H1 (cell line): ENCODE results near the gene DICER1. TPM values are rescaled to one million over a fixed set of nuclear protein-coding genes. Genes with fewer than 3 reads are reported as not detected.

Source experiments
- CTCF ChIA-PET: fragments of 300-600 bp; sonication (Branson Sonifier 250); formaldehyde crosslinking; loops from one replicate; lab custom pipeline; 2021; ENCODE audit not compliant: partially characterized antibody; lab: Charles Lee
- POLR2A ChIA-PET: fragments of 300-600 bp; sonication (Branson Sonifier 250); formaldehyde crosslinking; loops from one replicate; lab custom pipeline; 2021; ENCODE audit warnings: inconsistent platforms; ENCODE audit not compliant: partially characterized antibody; lab: Charles Lee
- DNase-seq, 2 experiments: peaks; one replicate each; pipeline versions ENCODE4 v3.0.0 to v3.0.0-alpha.2; 2010 to 2022; ENCODE audit warnings: low spot score in 2 of 2, low read depth in 1 of 2, mixed read lengths in 1 of 2
- FAIRE-seq: peaks from 2 replicates; lab custom pipeline; 2011; peaks lifted over from hg19 to GRCh38; lab: Jason Lieb, UNC
- H2AFZ ChIP-seq: 2 replicates; pipeline ENCODE4 v1.8.1; 2012; ENCODE audit warnings: low read length, inconsistent platforms
- H2AK5ac ChIP-seq: 2 replicates; pipeline ENCODE4 v1.6.1; 2013; ENCODE audit warnings: low read depth, low read length
- H2BK120ac ChIP-seq: replicated peaks from 2 replicates; pipeline ENCODE3; 2013; ENCODE audit warnings: low read depth, low read length, inconsistent platforms
- H2BK12ac ChIP-seq: 2 replicates; pipeline ENCODE4 v1.6.1; 2013; ENCODE audit warnings: low read depth, low read length
- H2BK15ac ChIP-seq: 2 replicates; pipeline ENCODE4 v1.6.1; 2013; ENCODE audit warnings: low read length
- H2BK20ac ChIP-seq: 2 replicates; pipeline ENCODE4 v1.6.1; 2013; ENCODE audit warnings: low read length
- H2BK5ac ChIP-seq: 2 replicates; pipeline ENCODE4 v1.6.1; 2013; ENCODE audit warnings: low read depth, low read length
- H3K14ac ChIP-seq: 2 replicates; pipeline ENCODE4 v1.6.1; 2013; ENCODE audit warnings: inconsistent platforms; ENCODE audit not compliant: insufficient read length
- H3K18ac ChIP-seq: 2 replicates; pipeline ENCODE4 v1.6.1; 2013; ENCODE audit warnings: low read length; ENCODE audit errors: extremely low read depth
- H3K23ac ChIP-seq: 2 replicates; pipeline ENCODE4 v1.6.1; 2013; ENCODE audit warnings: inconsistent platforms; ENCODE audit not compliant: insufficient read length
- H3K23me2 ChIP-seq: 2 replicates; pipeline ENCODE4 v1.6.1; 2013; ENCODE audit warnings: low read depth, low read length
- H3K27ac ChIP-seq: 2 replicates; pipeline ENCODE4 v1.6.1; 2011; ENCODE audit warnings: low read depth, low read length, inconsistent platforms
- H3K27me3 ChIP-seq, 4 experiments: replicated peaks in 1 of 4; 1 replicate in 1 of 4; 2 replicates in 3 of 4; pipeline versions ENCODE4 v1.6.1 to v1.8.1; 2011 to 2013; ENCODE audit warnings: low read length in 3 of 4, mild to moderate bottlenecking in 3 of 4, inconsistent platforms in 2 of 4, mixed read lengths in 2 of 4, moderate library complexity in 1 of 4; ENCODE audit not compliant: control insufficient read depth in 3 of 4, insufficient read depth in 3 of 4; ENCODE audit errors: extremely low read depth in 1 of 4
- H3K36me3 ChIP-seq, 4 experiments: 2 replicates each; pipeline versions ENCODE4 v1.6.1 to v1.8.1; 2011 to 2013; ENCODE audit warnings: mild to moderate bottlenecking in 4 of 4, low read length in 3 of 4, moderate library complexity in 2 of 4, control low read depth in 1 of 4, inconsistent platforms in 1 of 4; ENCODE audit not compliant: insufficient read depth in 4 of 4, control insufficient read depth in 2 of 4
- H3K4ac ChIP-seq: replicated peaks from 2 replicates; pipeline ENCODE3; 2013; ENCODE audit warnings: low read length, low read depth, mixed read lengths, inconsistent platforms; ENCODE audit not compliant: insufficient read length
- H3K4me1 ChIP-seq, 4 experiments: replicated peaks in 1 of 4; 1 replicate in 1 of 4; 2 replicates in 3 of 4; pipeline versions ENCODE4 v1.6.1 to v1.8.1; 2011 to 2013; ENCODE audit warnings: low read length in 3 of 4, inconsistent platforms in 2 of 4, mixed read lengths in 1 of 4; ENCODE audit not compliant: insufficient read depth in 4 of 4, control insufficient read depth in 3 of 4
- H3K4me2 ChIP-seq, 2 experiments: 2 replicates each; pipeline versions ENCODE4 v1.6.1 to v1.8.1; 2011 to 2013; ENCODE audit warnings: low read depth in 2 of 2, low read length in 2 of 2, control low read depth in 1 of 2, inconsistent platforms in 1 of 2, mild to moderate bottlenecking in 1 of 2; ENCODE audit not compliant: insufficient read depth in 1 of 2
- H3K4me3 ChIP-seq, 4 experiments: fragments of 200-600, 300-600 bp in 1 of 4; sonication (generic), shearing (Covaris generic), sonication (Bioruptor Twin) in 1 of 4; 2 replicates each; pipeline versions ENCODE4 v1.5.1 to v1.8.1; 2011 to 2016; ENCODE audit warnings: low read length in 4 of 4, low read depth in 3 of 4, control low read depth in 2 of 4, inconsistent platforms in 2 of 4, mild to moderate bottlenecking in 2 of 4, mixed read lengths in 1 of 4, moderate library complexity in 1 of 4; ENCODE audit not compliant: insufficient read depth in 2 of 4; ENCODE audit errors: extremely low read depth in 1 of 4
- H3K56ac ChIP-seq: replicated peaks from 2 replicates; pipeline ENCODE3; 2013; ENCODE audit warnings: low read depth, mild to moderate bottlenecking, mixed read lengths, low read length, inconsistent platforms; ENCODE audit not compliant: insufficient read length
- H3K79me1 ChIP-seq: 2 replicates; pipeline ENCODE4 v1.6.1; 2013; ENCODE audit warnings: low read depth, low read length, control low read depth
- H3K79me2 ChIP-seq, 2 experiments: 2 replicates each; pipeline versions ENCODE4 v1.6.1 to v1.8.1; 2012 to 2013; ENCODE audit warnings: low read length in 2 of 2, mild to moderate bottlenecking in 2 of 2, inconsistent platforms in 1 of 2; ENCODE audit not compliant: insufficient read depth in 2 of 2, control insufficient read depth in 1 of 2
- H3K9ac ChIP-seq, 4 experiments: replicated peaks in 1 of 4; 1 replicate in 1 of 4; 2 replicates in 3 of 4; pipeline versions ENCODE4 v1.6.1 to v1.8.1; 2011 to 2013; ENCODE audit warnings: low read depth in 3 of 4, low read length in 3 of 4, control low read depth in 2 of 4, mild to moderate bottlenecking in 2 of 4, moderate library complexity in 2 of 4, inconsistent platforms in 1 of 4; ENCODE audit errors: extremely low read depth in 1 of 4
- H3K9me3 ChIP-seq, 2 experiments: 2 replicates each; pipeline versions ENCODE4 v1.6.1 to v1.8.1; 2012 to 2013; ENCODE audit warnings: mild to moderate bottlenecking in 2 of 2, moderate library complexity in 2 of 2, control low read depth in 1 of 2, inconsistent platforms in 1 of 2, low read depth in 1 of 2, low read length in 1 of 2, mixed read lengths in 1 of 2; ENCODE audit not compliant: insufficient read depth in 2 of 2
- H4K20me1 ChIP-seq, 2 experiments: replicated peaks in 1 of 2; 2 replicates each; pipeline versions ENCODE3 to v1.8.1; 2011 to 2013; ENCODE audit warnings: inconsistent platforms in 2 of 2, low read length in 2 of 2, mild to moderate bottlenecking in 1 of 2; ENCODE audit not compliant: insufficient read depth in 2 of 2, control insufficient read depth in 1 of 2
- H4K5ac ChIP-seq: 2 replicates; pipeline ENCODE4 v1.6.1; 2013; ENCODE audit warnings: low read length, low read depth, mixed read lengths, inconsistent platforms; ENCODE audit not compliant: insufficient read length
- H4K8ac ChIP-seq: 2 replicates; pipeline ENCODE4 v1.8.0; 2013; ENCODE audit warnings: mild to moderate bottlenecking, moderate library complexity, low read length, inconsistent platforms; ENCODE audit not compliant: insufficient read depth; ENCODE audit errors: extremely low read depth
- H4K91ac ChIP-seq: replicated peaks from 2 replicates; pipeline ENCODE3; 2013; ENCODE audit warnings: low read length, mixed read lengths, inconsistent platforms; ENCODE audit not compliant: insufficient read length
- WGBS, 2 experiments: shearing (Covaris generic) in 1 of 2; methylation state at CpG; one replicate each; pipeline versions ENCODE4 v1.1.6 to v1.1.7; 2013 to 2015; ENCODE audit warnings: low lambda C conversion rate in 2 of 2, mixed read lengths in 2 of 2, inconsistent platforms in 1 of 2, low coverage in 1 of 2, missing lambda C conversion rate in 1 of 2; ENCODE audit not compliant: insufficient replicate concordance in 2 of 2, insufficient coverage in 1 of 2, insufficient read length in 1 of 2; ENCODE audit errors: extremely low coverage in 1 of 2, missing lambda C conversion rate in 1 of 2; 5-methylcytosine and 5-hydroxymethylcytosine counted together
- polyA plus RNA-seq, 7 experiments: library from polyadenylated mRNA; depleted of rRNA in 3 of 7; stranded (reverse) in 5 of 7; unstranded in 2 of 7; fragments of >200 nt in 5 of 7; fragments of 200-250 nt in 2 of 7; gene quantifications; 1 replicate in 5 of 7; 2 replicates in 1 of 7; 4 replicates in 1 of 7; pipeline versions ENCODE4 v1.2.1 to v1.2.3, GENCODE V29; 2011 to 2013; ENCODE audit warnings: missing spikeins in 2 of 7, mixed read lengths in 2 of 7
- total RNA-seq: library from RNA; stranded (reverse); fragmentation: NEBNext Ultra II Directional; extraction: Animal tissue kit (Norgen Biotek cat#: 25700); gene quantifications from 2 replicates; pipeline ENCODE4 v1.2.1, GENCODE V29; 2021
- TF ChIP-seq, protein P1 (sequence below): IDR thresholded peaks from 2 replicates; pipeline ENCODE4 v1.6.1; 2011; ENCODE audit warnings: low read length, improper control_type of control experiment

The DICER1 gene
- total and polyA plus RNA-seq, 2 of the 8 experiments (the other 6 are each of a cell fraction or from before 2014, with no cell fraction given) = 11.9 to 61.8 TPM

DNA sequence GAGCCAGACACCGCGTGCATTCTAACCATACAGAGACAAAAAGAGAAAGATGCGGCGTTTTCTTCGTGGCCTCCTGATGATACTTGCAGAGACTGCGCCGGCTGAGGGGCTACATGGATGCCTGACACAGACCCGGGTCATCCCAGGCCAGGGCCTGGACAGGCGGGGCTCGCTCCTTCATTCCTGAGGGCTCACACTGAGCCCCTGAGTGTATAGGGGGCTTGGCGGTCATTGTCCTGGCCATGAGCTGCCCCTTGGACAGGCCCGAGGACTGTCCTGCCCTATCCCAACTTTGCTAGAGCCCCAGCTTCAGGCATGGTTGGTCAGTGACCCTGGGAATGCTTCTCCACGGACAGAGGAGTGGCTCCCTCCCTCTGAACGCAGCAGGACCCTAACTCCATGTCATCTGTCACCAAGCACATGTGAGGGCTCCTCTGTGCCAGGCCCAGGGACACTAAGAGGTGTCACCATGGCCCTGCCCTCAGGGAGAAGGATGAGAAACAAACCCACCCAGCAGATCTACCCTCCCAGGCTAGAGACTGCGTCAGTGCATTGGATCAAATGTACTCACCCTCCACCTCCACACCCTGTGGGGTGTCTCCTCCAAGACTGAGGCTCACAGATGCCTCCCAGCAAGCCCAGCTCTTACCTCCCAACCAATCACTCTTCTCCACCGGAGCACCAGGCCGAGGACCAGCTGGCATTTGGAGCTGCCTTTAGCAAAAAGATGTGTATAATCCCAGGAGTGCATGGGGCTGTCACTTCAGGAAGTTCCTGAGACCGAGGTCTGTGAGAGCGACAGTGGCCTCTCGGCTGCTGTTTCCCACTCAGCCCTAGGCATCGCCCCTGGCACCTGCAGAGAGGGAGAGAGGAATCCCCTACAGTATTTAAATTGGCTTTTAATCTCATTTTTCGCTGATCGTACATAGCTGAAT is 102.7 kb downstream of the DICER1 start:
- H2AK5ac ChIP-seq = no peak overlapping the region
- no peak for DNase-seq
- no peak overlapping the region for H3K14ac ChIP-seq
- H3K9ac ChIP-seq = no peak overlapping the region
- TF ChIP-seq, protein P1, sequence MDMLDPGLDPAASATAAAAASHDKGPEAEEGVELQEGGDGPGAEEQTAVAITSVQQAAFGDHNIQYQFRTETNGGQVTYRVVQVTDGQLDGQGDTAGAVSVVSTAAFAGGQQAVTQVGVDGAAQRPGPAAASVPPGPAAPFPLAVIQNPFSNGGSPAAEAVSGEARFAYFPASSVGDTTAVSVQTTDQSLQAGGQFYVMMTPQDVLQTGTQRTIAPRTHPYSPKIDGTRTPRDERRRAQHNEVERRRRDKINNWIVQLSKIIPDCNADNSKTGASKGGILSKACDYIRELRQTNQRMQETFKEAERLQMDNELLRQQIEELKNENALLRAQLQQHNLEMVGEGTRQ = no peak
- no peak overlapping the region for H2BK120ac ChIP-seq
- 0 out of 7 replicates have a peak, but pooled peaks cover 0 to 3% (median 0%) of the 10 kb centered on the region in 4 experiments for H3K4me1 ChIP-seq
- no peak overlapping the region for H2BK15ac ChIP-seq
- FAIRE-seq = no peak
- no peak overlapping the region for H3K4me3 ChIP-seq
- no peak overlapping the region for H4K8ac ChIP-seq
- H3K79me1 ChIP-seq = no peaks in the 10 kb centered on the region
- no peak overlapping the region for H3K27ac ChIP-seq
- H3K23me2 ChIP-seq = peaks cover 5% of the 10 kb centered on the region; the same call in 1 of the 2 replicates
- no peak overlapping the region for H3K56ac ChIP-seq
- no peaks in the 10 kb centered on the region for H4K20me1 ChIP-seq
- CTCF ChIA-PET = interaction anchor here (0.6 to 1.0 kb wide), 2 partner anchors 11 to 232 kb away, joined by 3 read pairs; no protein-coding TSS in a partner anchor
- H2BK5ac ChIP-seq = no peak overlapping the region
- H3K18ac ChIP-seq = no peak overlapping the region
- H3K79me2 ChIP-seq = no peaks in the 10 kb centered on the region
- H2BK20ac ChIP-seq = no peak overlapping the region
- H3K4me2 ChIP-seq = no peak overlapping the region
- no peaks in the 10 kb centered on the region for H3K27me3 ChIP-seq
- no peak overlapping the region for H4K91ac ChIP-seq
- H2AFZ ChIP-seq = no peak overlapping the region
- no peaks in the 10 kb centered on the region for H3K36me3 ChIP-seq
- POLR2A ChIA-PET = no interaction called here
- H3K4ac ChIP-seq = no peak overlapping the region
- H3K9me3 ChIP-seq = no peaks in the 10 kb centered on the region
- 90% methylated on average over 23 of the region's 23 CpGs; no CpG with 5 or more reads in 1 of the 2 experiments for WGBS, 2 experiments
- no peak overlapping the region for H2BK12ac ChIP-seq
- H4K5ac ChIP-seq = no peak overlapping the region
- no peak overlapping the region for H3K23ac ChIP-seq
